Hindlimb muscle (tissue), 1 donor: ENCODE data around the gene EFNA2. TPM values are rescaled to one million over a fixed set of nuclear protein-coding genes. Genes with fewer than 3 reads are reported as not detected.
A peak's percentile ranks its signal among the peaks of the same experiment; 100 is the strongest.

Experiments
- DNase-seq: peaks from one replicate; pipeline ENCODE4 v3.0.0-alpha.2; 2013
- polyA plus RNA-seq: library from polyadenylated mRNA; unstranded; fragments of 120-200 nt; gene quantifications from one replicate; pipeline ENCODE4 v1.2.1, GENCODE V29; 2013; ENCODE audit not compliant: insufficient read length

The EFNA2 gene
- polyA plus RNA-seq, 1 donor: 0.48 TPM

GRCh38 chr19:1249298-1249989 is 36.2 kb upstream of the EFNA2 start:
- DNase-seq: peak; percentile 97

- DNase-seq: no peak
These were observed 35.7 kb upstream of the EFNA2 start for GRCh38 chr19:1249990-1250436.

GRCh38 chr19:1250437-1251260 is 35.0 kb upstream of the EFNA2 start:
- DNase-seq: peak; percentile 63

GRCh38 chr19:1251330-1252220 is 34.1 kb upstream of the EFNA2 start:
- DNase-seq: peak; percentile 69

- DNase-seq: peak; percentile 78
These were observed 33.4 kb upstream of the EFNA2 start for GRCh38 chr19:1252221-1252820.

- DNase-seq: peak; percentile 68
These were observed 32.7 kb upstream of the EFNA2 start for GRCh38 chr19:1252821-1253513.

GRCh38 chr19:1253514-1254080 is 32.1 kb upstream of the EFNA2 start:
- DNase-seq: no peak

- DNase-seq: no peak
These were observed 31.6 kb upstream of the EFNA2 start for GRCh38 chr19:1254081-1254527.

GRCh38 chr19:1254530-1255185 is 31.0 kb upstream of the EFNA2 start:
- DNase-seq: no peak

GRCh38 chr19:1255186-1256161 is 30.2 kb upstream of the EFNA2 start:
- no peak for DNase-seq

- DNase-seq: no peak
These were observed 28.8 kb upstream of the EFNA2 start for GRCh38 chr19:1256646-1257474.

- DNase-seq: no peak
These were observed 28.1 kb upstream of the EFNA2 start for GRCh38 chr19:1257475-1258162.

GRCh38 chr19:1258163-1258492 is 27.5 kb upstream of the EFNA2 start:
- DNase-seq: no peak

GRCh38 chr19:1258707-1259205 is 26.9 kb upstream of the EFNA2 start:
- DNase-seq: no peak

- DNase-seq: no peak
These were observed 26.3 kb upstream of the EFNA2 start for GRCh38 chr19:1259206-1259875.

- no peak for DNase-seq
These were observed 25.6 kb upstream of the EFNA2 start for GRCh38 chr19:1259876-1260748.
